Panc1 (cell line): ENCODE data around the gene SLIT3. TPM values are rescaled to one million over a fixed set of nuclear protein-coding genes. Genes with fewer than 3 reads are reported as not detected.

ENCODE experiments used
- ATAC-seq: fragments of 200-7000 bp; cut with Tn5 transposase; 2 replicates; pipeline ENCODE4 v1.9.1; 2020; ENCODE audit warnings: mild to moderate bottlenecking, moderate library complexity
- BruUV-seq: library from RNA; stranded (reverse); fragments of 400-500 nt; replicated peaks from 2 replicates; lab custom pipeline; 2021; lab: Mats Ljungman, UMichigan
- CTCF ChIA-PET: fragments of 300-600 bp; sonication (Branson Sonifier 250); formaldehyde crosslinking; loops from one replicate; lab custom pipeline; 2022; ENCODE audit warnings: antibody characterized with exemption; lab: Charles Lee
- POLR2A ChIA-PET: fragments of 300-600 bp; sonication (Branson Sonifier 250); formaldehyde crosslinking; loops from one replicate; lab custom pipeline; 2022; ENCODE audit warnings: antibody characterized with exemption; lab: Charles Lee
- DNase-seq: peaks from one replicate; pipeline ENCODE4 v3.0.0-alpha.2; 2010; ENCODE audit warnings: low read depth, low spot score
- H3K27ac ChIP-seq: 2 replicates; pipeline ENCODE4 v1.5.1; 2011; ENCODE audit warnings: mild to moderate bottlenecking, low read length, inconsistent platforms
- H3K27me3 ChIP-seq: fragments of 200-500 bp; sonication (Bioruptor generic); 2 replicates; pipeline ENCODE4 v1.6.0; 2014; ENCODE audit warnings: low read length, inconsistent platforms; ENCODE audit not compliant: control insufficient read depth, insufficient read depth
- H3K36me3 ChIP-seq: fragments of 200-500 bp; sonication (Bioruptor generic); 2 replicates; pipeline ENCODE4 v1.5.1; 2014; ENCODE audit warnings: inconsistent platforms, mild to moderate bottlenecking, low read length, moderate library complexity; ENCODE audit not compliant: control insufficient read depth, insufficient read depth
- H3K4me1 ChIP-seq: 2 replicates; pipeline ENCODE4 v1.5.1; 2011; ENCODE audit warnings: inconsistent platforms, mild to moderate bottlenecking, low read length, moderate library complexity; ENCODE audit not compliant: control insufficient read depth, insufficient read depth
- H3K4me3 ChIP-seq, 2 experiments: 2 replicates each; pipeline ENCODE4 v1.5.1; 2011 to 2012; ENCODE audit warnings: low read depth in 2 of 2, low read length in 2 of 2, mild to moderate bottlenecking in 2 of 2, inconsistent platforms in 1 of 2, moderate library complexity in 1 of 2
- H3K9me3 ChIP-seq: fragments of 200-500 bp; sonication (Bioruptor generic); 2 replicates; pipeline ENCODE4 v1.5.1; 2014; ENCODE audit warnings: low read depth, mild to moderate bottlenecking, inconsistent platforms, low read length, moderate library complexity; ENCODE audit not compliant: control insufficient read depth, insufficient read depth
- CTCF ChIP-seq: fragments of 450-650 bp; IDR thresholded peaks from 2 replicates; pipeline ENCODE4 v1.5.1; 2017; ENCODE audit warnings: mild to moderate bottlenecking
- POLR2AphosphoS5 ChIP-seq: IDR thresholded peaks from 2 replicates; pipeline ENCODE4 v1.6.1; 2012; ENCODE audit warnings: mild to moderate bottlenecking, low read depth, low read length, moderate library complexity
- REST ChIP-seq, 2 experiments: IDR thresholded peaks; 2 replicates each; pipeline ENCODE4 v1.6.1; 2011 to 2012; ENCODE audit warnings: low read depth in 2 of 2, control low read depth in 1 of 2, low read length in 1 of 2, mild to moderate bottlenecking in 1 of 2, moderate library complexity in 1 of 2; ENCODE audit not compliant: insufficient read depth in 1 of 2
- SIN3A ChIP-seq: IDR thresholded peaks from 2 replicates; pipeline ENCODE4 v1.6.1; 2012; ENCODE audit warnings: low read depth, mild to moderate bottlenecking, low read length, moderate library complexity, borderline replicate concordance; ENCODE audit not compliant: insufficient read depth
- TCF7L2 ChIP-seq: IDR thresholded peaks from 2 replicates; pipeline ENCODE4 v1.6.1; 2011; ENCODE audit warnings: mild to moderate bottlenecking, low read depth, low read length, inconsistent platforms
- in situ Hi-C: cut with HindIII; loops from 2 replicates; pipeline ENCODE4 v1.10.0; 2016; ENCODE audit warnings: low sequenced_read_pairs, low pct_unique_long_range_greater_than_20kb
- intact Hi-C: fragments of 100-400 bp; cut with micrococcal nuclease; formaldehyde crosslinking; loops from one replicate; pipeline ENCODE4 v1.10.0; 2022; ENCODE audit not compliant: unreplicated experiment
- total RNA-seq: library from RNA; stranded (reverse); gene quantifications from one replicate; pipeline ENCODE4 v1.2.1, GENCODE V29; 2021; ENCODE audit not compliant: unreplicated experiment

The SLIT3 gene
- total RNA-seq, 1 experiment from 2014 or later = 26.4 TPM

GRCh38 chr5:169001394-169001793 is 299.5 kb downstream of the SLIT3 start:
- Histone ChIP-seq H3K4me1 (no peaks in the 10 kb centered on the region), H3K27me3 (no peaks in the 10 kb centered on the region), H3K9me3 (no peaks in the 10 kb centered on the region), H3K36me3 (no peaks in the 10 kb centered on the region), H3K4me3 (no peak overlapping the region), H3K27ac (no peak overlapping the region)
- in situ Hi-C loops (no loop called here), intact Hi-C loops (no loop called here)
- TF ChIP-seq TCF7L2 (no peak), SIN3A (no peak), REST (IDR thresholded peaks at IDR 0.05; ENCODE audit: insufficient read depth in 1 of 2, low read depth in 2 of 2, low read length in 1 of 2) (no peak)
- POLR2A ChIA-PET = no interaction called here
- CTCF ChIA-PET = no interaction called here
- DNase-seq (no peak), ATAC-seq (no peak)
- no TSS peak for BruUV-seq

DNA sequence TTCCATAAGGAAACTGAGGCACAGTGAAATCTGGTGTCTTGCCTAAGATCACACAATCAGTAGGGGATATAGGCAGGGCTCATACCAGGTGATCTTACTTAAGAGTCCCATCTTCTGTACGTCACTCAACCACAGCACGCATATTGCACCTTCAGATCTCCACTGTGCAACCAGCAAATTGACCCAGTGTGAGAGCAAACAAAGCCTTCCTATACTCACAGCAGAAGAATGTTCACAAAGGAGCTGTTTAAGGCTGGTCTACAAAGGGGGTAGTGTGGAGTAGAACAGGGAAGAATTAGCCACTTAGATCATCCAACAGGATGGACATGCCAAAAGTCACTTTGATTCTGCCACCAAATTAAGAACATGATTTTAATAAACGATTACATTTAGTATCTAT is 305.9 kb downstream of the SLIT3 start:
- no TSS peak for BruUV-seq
- ATAC-seq = peak; percentile 72; the same call in 1 of the 2 replicates

GRCh38 chr5:168992687-168993086 is 308.3 kb downstream of the SLIT3 start:
- in situ Hi-C loops = no loop called here
- H3K4me3 ChIP-seq = no peak overlapping the region
- H3K27me3 ChIP-seq = no peaks in the 10 kb centered on the region
- no peak for ATAC-seq
- POLR2A ChIA-PET = no interaction called here
- no peak for DNase-seq
- H3K4me1 ChIP-seq = peaks cover 8% of the 10 kb centered on the region
- CTCF ChIA-PET = interaction anchor here (0.8 kb wide), 1 partner anchor 588 kb away, joined by 4 read pairs; no protein-coding TSS in a partner anchor
- no peak overlapping the region for H3K27ac ChIP-seq
- no TSS peak for BruUV-seq
- H3K9me3 ChIP-seq = no peaks in the 10 kb centered on the region
- H3K36me3 ChIP-seq = no peaks in the 10 kb centered on the region
- TF ChIP-seq SIN3A (no peak), CTCF (peak; percentile 69; the same call in 1 of the 2 replicates), REST (IDR thresholded peaks at IDR 0.05; ENCODE audit: insufficient read depth in 1 of 2, low read depth in 2 of 2, low read length in 1 of 2) (no peak), TCF7L2 (no peak), POLR2AphosphoS5 (no peak)
- intact Hi-C loops = no loop called here

More for the DNA sequence above, 305.9 kb downstream of the SLIT3 start:
- intact Hi-C loops (no loop called here), in situ Hi-C loops (no loop called here)
- CTCF ChIA-PET = no interaction called here
- POLR2A ChIA-PET = interaction anchor here (0.6 kb wide), 1 partner anchor 56 kb away, joined by 3 read pairs; no protein-coding TSS in a partner anchor
- 0 out of 2 replicates have a peak, but pooled peaks cover 6% of the 10 kb centered on the region for H3K4me1 ChIP-seq
- H3K27ac ChIP-seq = 0 out of 2 replicates have a peak overlapping the region, but pooled peaks have one; percentile 17
- no peaks in the 10 kb centered on the region for H3K9me3 ChIP-seq
- no peak overlapping the region for H3K4me3 ChIP-seq
- H3K36me3 ChIP-seq = no peaks in the 10 kb centered on the region
- DNase-seq = no peak
- no peaks in the 10 kb centered on the region for H3K27me3 ChIP-seq
- TF ChIP-seq SIN3A (no peak), POLR2AphosphoS5 (no peak)
